PFSK-1 (cell line): ENCODE data around the gene WASL.

Experiments used
- POLR2AphosphoS5 ChIP-seq: IDR thresholded peaks from 2 replicates; pipeline ENCODE4 v1.6.1; 2012; ENCODE audit warnings: low read depth, mild to moderate bottlenecking, control low read depth, low read length, moderate library complexity
- REST ChIP-seq, 2 experiments: IDR thresholded peaks; 2 replicates each; pipeline versions ENCODE4 v1.6.1 to v1.8.0; 2011 to 2012; ENCODE audit warnings: low read depth in 2 of 2, low read length in 2 of 2, control low read depth in 1 of 2, inconsistent platforms in 1 of 2, mild to moderate bottlenecking in 1 of 2, moderate library complexity in 1 of 2; ENCODE audit not compliant: insufficient read depth in 1 of 2
- TAF1 ChIP-seq: IDR thresholded peaks from 2 replicates; pipeline ENCODE4 v1.6.1; 2012; ENCODE audit warnings: low read length, control low read depth, borderline replicate concordance; ENCODE audit not compliant: insufficient read depth

GRCh38 chr7:123687161-123687560 lies 61.6 kb downstream of the WASL start:
- TF ChIP-seq POLR2AphosphoS5 (no peak), REST (IDR thresholded peaks at IDR 0.05; ENCODE audit: insufficient read depth in 1 of 2, low read depth in 2 of 2, low read length in 2 of 2) (no peak), TAF1 (no peak)
